Astrocyte (in vitro differentiated cells and primary cell): ENCODE results near the gene PTPRB. TPM values are rescaled to one million over a fixed set of nuclear protein-coding genes. Genes with fewer than 3 reads are reported as not detected.

ENCODE experiments used
- DNase-seq: peaks from one replicate; pipeline ENCODE4 v3.0.0-alpha.2; 2010; ENCODE audit warnings: low read depth
- FAIRE-seq: peaks from 2 replicates; lab custom pipeline; 2011; peaks lifted over from hg19 to GRCh38; lab: Jason Lieb, UNC
- H2AFZ ChIP-seq: 2 replicates; pipeline ENCODE4 v1.6.0; 2012; ENCODE audit warnings: low read depth, low read length, inconsistent platforms
- H3K27ac ChIP-seq: 2 replicates; pipeline ENCODE4 v1.5.1; 2011; ENCODE audit warnings: low read depth, low read length, inconsistent platforms
- H3K27me3 ChIP-seq: 2 replicates; pipeline ENCODE4 v1.6.0; 2011; ENCODE audit warnings: low read length, inconsistent platforms; ENCODE audit not compliant: insufficient read depth
- H3K36me3 ChIP-seq: 2 replicates; pipeline ENCODE4 v1.5.1; 2011; ENCODE audit warnings: low read length, inconsistent platforms; ENCODE audit not compliant: insufficient read depth
- H3K4me1 ChIP-seq: 2 replicates; pipeline ENCODE4 v1.5.1; 2011; ENCODE audit warnings: low read length, inconsistent platforms; ENCODE audit not compliant: insufficient read depth
- H3K4me2 ChIP-seq: 2 replicates; pipeline ENCODE4 v1.6.0; 2012; ENCODE audit warnings: low read length, inconsistent platforms
- H3K4me3 ChIP-seq: 2 replicates; pipeline ENCODE4 v1.5.1; 2011; ENCODE audit warnings: low read depth, mild to moderate bottlenecking, low read length, inconsistent platforms; ENCODE audit not compliant: insufficient read depth
- H3K79me2 ChIP-seq: 2 replicates; pipeline ENCODE4 v1.6.0; 2012; ENCODE audit warnings: mild to moderate bottlenecking, low read length, inconsistent platforms; ENCODE audit not compliant: insufficient read depth
- H3K9ac ChIP-seq: 2 replicates; pipeline ENCODE4 v1.6.0; 2012; ENCODE audit warnings: mild to moderate bottlenecking, low read length, inconsistent platforms
- H3K9me3 ChIP-seq: 2 replicates; pipeline ENCODE4 v1.5.1; 2012; ENCODE audit warnings: low read depth, mild to moderate bottlenecking, low read length, inconsistent platforms; ENCODE audit not compliant: insufficient read depth
- H4K20me1 ChIP-seq: 2 replicates; pipeline ENCODE4 v1.6.0; 2012; ENCODE audit warnings: low read length, inconsistent platforms; ENCODE audit not compliant: insufficient read depth
- H3K27ac Mint-ChIP-seq: one replicate; pipeline ENCODE4 v1.8.0; 2021; ENCODE audit warnings: mild to moderate bottlenecking, mixed read lengths; ENCODE audit not compliant: unreplicated experiment
- H3K27me3 Mint-ChIP-seq: one replicate; pipeline ENCODE4 v1.8.0; 2021; ENCODE audit warnings: low read depth, mixed read lengths; ENCODE audit not compliant: unreplicated experiment
- H3K36me3 Mint-ChIP-seq: one replicate; pipeline ENCODE4 v1.8.0; 2021; ENCODE audit warnings: low read depth, mixed read lengths; ENCODE audit not compliant: unreplicated experiment
- H3K4me1 Mint-ChIP-seq: one replicate; pipeline ENCODE4 v1.8.0; 2021; ENCODE audit warnings: low read depth, mixed read lengths; ENCODE audit not compliant: unreplicated experiment
- H3K4me3 Mint-ChIP-seq: one replicate; pipeline ENCODE4 v1.8.0; 2021; ENCODE audit warnings: mild to moderate bottlenecking, moderate library complexity, mixed read lengths; ENCODE audit not compliant: unreplicated experiment
- H3K9me3 Mint-ChIP-seq: one replicate; pipeline ENCODE4 v1.8.0; 2021; ENCODE audit warnings: mild to moderate bottlenecking, mixed read lengths; ENCODE audit not compliant: unreplicated experiment
- EZH2 ChIP-seq: IDR thresholded peaks from 2 replicates; pipeline ENCODE4 v1.6.1; 2012; ENCODE audit warnings: mild to moderate bottlenecking, low read length, inconsistent platforms; ENCODE audit not compliant: insufficient read depth
- total RNA-seq: library from RNA; stranded (reverse); gene quantifications from 2 replicates; pipeline ENCODE4 v1.2.1, GENCODE V29; 2021
- TF ChIP-seq, protein P1 (sequence below): IDR thresholded peaks from 2 replicates; pipeline ENCODE4 v1.5.1; 2011; ENCODE audit warnings: low read depth, mild to moderate bottlenecking, inconsistent platforms, low read length, moderate library complexity; ENCODE audit not compliant: insufficient read depth

PTPRB gene
- total RNA-seq, 1 donor from 2014 or later: 2.5 TPM

- no peak for DNase-seq
- Mint-ChIP-seq H3K4me1 (peaks cover 48% of the 10 kb centered on the region), H3K4me3 (peak overlapping the region; percentile 14), H3K27ac (peak overlapping the region; percentile 98), H3K9me3 (no peaks in the 10 kb centered on the region), H3K27me3 (no peaks in the 10 kb centered on the region), H3K36me3 (peaks cover 3% of the 10 kb centered on the region)
- Histone ChIP-seq H3K9me3 (no peaks in the 10 kb centered on the region), H3K4me3 (no peak overlapping the region), H3K9ac (peak overlapping the region; percentile 72), H3K27me3 (no peaks in the 10 kb centered on the region), H3K79me2 (no peaks in the 10 kb centered on the region), H3K4me2 (peak overlapping the region; percentile 71), H3K27ac (peak overlapping the region; percentile 94), H2AFZ (peak overlapping the region; percentile 42), H3K36me3 (no peaks in the 10 kb centered on the region), H3K4me1 (peaks cover 48% of the 10 kb centered on the region), H4K20me1 (no peaks in the 10 kb centered on the region)
- no peak for FAIRE-seq
- TF ChIP-seq, protein P1, sequence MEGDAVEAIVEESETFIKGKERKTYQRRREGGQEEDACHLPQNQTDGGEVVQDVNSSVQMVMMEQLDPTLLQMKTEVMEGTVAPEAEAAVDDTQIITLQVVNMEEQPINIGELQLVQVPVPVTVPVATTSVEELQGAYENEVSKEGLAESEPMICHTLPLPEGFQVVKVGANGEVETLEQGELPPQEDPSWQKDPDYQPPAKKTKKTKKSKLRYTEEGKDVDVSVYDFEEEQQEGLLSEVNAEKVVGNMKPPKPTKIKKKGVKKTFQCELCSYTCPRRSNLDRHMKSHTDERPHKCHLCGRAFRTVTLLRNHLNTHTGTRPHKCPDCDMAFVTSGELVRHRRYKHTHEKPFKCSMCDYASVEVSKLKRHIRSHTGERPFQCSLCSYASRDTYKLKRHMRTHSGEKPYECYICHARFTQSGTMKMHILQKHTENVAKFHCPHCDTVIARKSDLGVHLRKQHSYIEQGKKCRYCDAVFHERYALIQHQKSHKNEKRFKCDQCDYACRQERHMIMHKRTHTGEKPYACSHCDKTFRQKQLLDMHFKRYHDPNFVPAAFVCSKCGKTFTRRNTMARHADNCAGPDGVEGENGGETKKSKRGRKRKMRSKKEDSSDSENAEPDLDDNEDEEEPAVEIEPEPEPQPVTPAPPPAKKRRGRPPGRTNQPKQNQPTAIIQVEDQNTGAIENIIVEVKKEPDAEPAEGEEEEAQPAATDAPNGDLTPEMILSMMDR: no peak
- TF ChIP-seq EZH2: no peak
Measured at GRCh38 chr12:70644861-70645260, 7.6 kb upstream of the PTPRB start.

DNA sequence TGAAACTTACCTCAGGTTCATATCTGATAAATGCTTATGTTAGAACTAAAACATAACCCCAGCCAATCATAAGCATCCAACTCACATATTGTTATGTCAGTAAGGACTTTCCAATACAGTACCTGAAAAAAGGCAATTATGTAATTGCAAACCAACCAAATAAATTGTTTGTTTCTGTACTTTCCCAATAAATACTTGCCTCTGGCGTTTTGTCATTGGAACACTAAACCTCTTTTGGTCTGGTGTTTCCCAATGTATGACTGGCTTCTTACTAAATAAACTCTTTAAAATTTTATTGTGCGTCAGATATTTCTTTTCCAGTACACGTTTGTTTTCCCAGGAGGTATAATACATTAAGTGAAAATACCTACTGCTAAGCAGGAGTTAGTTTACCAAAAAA is 6.7 kb upstream of the PTPRB start:
- no peak overlapping the region for H3K27ac ChIP-seq
- no peak overlapping the region for H3K9ac ChIP-seq
- FAIRE-seq (no peak), DNase-seq (no peak)
- H3K4me1 ChIP-seq: peaks cover 43% of the 10 kb centered on the region
- H3K9me3 ChIP-seq: no peaks in the 10 kb centered on the region
- no peaks in the 10 kb centered on the region for H3K27me3 ChIP-seq
- TF ChIP-seq, protein P1: no peak
- TF ChIP-seq EZH2: no peak
- Mint-ChIP-seq H3K27ac (no peak overlapping the region), H3K36me3 (peaks cover under 1% of the 10 kb centered on the region), H3K4me3 (no peak overlapping the region), H3K4me1 (peaks cover 51% of the 10 kb centered on the region), H3K9me3 (no peaks in the 10 kb centered on the region), H3K27me3 (no peaks in the 10 kb centered on the region)
- no peak overlapping the region for H2AFZ ChIP-seq
- no peak overlapping the region for H3K4me3 ChIP-seq
- no peak overlapping the region for H3K4me2 ChIP-seq
- H3K36me3 ChIP-seq: no peaks in the 10 kb centered on the region
- H3K79me2 ChIP-seq: no peaks in the 10 kb centered on the region
- H4K20me1 ChIP-seq: no peaks in the 10 kb centered on the region

- no peak overlapping the region for H3K27ac ChIP-seq
Measured at GRCh38 chr12:70641691-70642090, 4.5 kb upstream of the PTPRB start.

More at GRCh38 chr12:70641691-70642090, 4.5 kb upstream of the PTPRB start:
- H3K4me1 Mint-ChIP-seq: peaks cover 39% of the 10 kb centered on the region
- no peaks in the 10 kb centered on the region for H3K36me3 ChIP-seq
- FAIRE-seq (no peak), DNase-seq (no peak)
- no peak overlapping the region for H2AFZ ChIP-seq
- no peaks in the 10 kb centered on the region for H3K9me3 ChIP-seq
- no peaks in the 10 kb centered on the region for H3K27me3 ChIP-seq
- no peaks in the 10 kb centered on the region for H3K36me3 Mint-ChIP-seq
- no peak overlapping the region for H3K27ac Mint-ChIP-seq
- no peak overlapping the region for H3K9ac ChIP-seq
- H3K9me3 Mint-ChIP-seq: no peaks in the 10 kb centered on the region
- no peak overlapping the region for H3K4me2 ChIP-seq
- no peaks in the 10 kb centered on the region for H4K20me1 ChIP-seq
- TF ChIP-seq EZH2: no peak
- TF ChIP-seq, protein P1: no peak
- H3K27me3 Mint-ChIP-seq: no peaks in the 10 kb centered on the region
- H3K79me2 ChIP-seq: no peaks in the 10 kb centered on the region
- H3K4me3 Mint-ChIP-seq: no peak overlapping the region
- H3K4me3 ChIP-seq: no peak overlapping the region
- H3K4me1 ChIP-seq: peaks cover 22% of the 10 kb centered on the region
